Measurements from ENCODE around the gene OGN. TPM values are rescaled to one million over a fixed set of nuclear protein-coding genes. Genes with fewer than 3 reads are reported as not detected.

Gene OGN
- total RNA-seq, 1 experiment from 2014 or later = not detected

DNA sequence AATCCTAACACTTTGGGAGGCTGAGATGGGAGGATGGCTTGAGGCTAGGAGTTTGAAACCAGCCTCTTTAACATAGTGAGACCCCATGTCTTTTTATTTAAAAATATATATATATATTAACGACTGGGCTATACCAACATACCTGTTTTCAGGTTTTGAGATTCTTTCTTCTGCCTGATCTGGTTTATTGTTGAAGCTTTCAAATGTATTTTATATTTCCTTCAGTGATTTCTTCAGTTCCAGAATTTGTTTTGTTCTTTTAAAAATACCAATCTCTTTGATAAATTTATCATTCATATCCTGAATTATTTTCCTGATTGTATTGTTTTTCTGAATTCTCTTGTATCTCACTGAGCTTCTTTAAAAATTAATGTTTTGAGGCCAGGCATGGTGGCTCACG, 31.2 kb downstream of the OGN start:
- Mint-ChIP-seq H3K4me1 (peaks cover 15 to 17% of the 10 kb centered on the region in 2 experiments), H3K4me3 (no peak overlapping the region), H3K36me3 (ENCODE audit: insufficient read depth in 1 of 3, low read depth in 3 of 3) (peaks cover 0 to 4% (median 2%) of the 10 kb centered on the region in 3 experiments; a peak in 5 of 7 replicates), H3K27me3 (ENCODE audit: low read depth) (no peaks in the 10 kb centered on the region), H3K9me3 (peaks cover 3 to 6% of the 10 kb centered on the region in 2 experiments; a peak in 3 of 5 replicates), H3K27ac (no peak overlapping the region)
- H3K4me1 ChIP-seq (ENCODE audit: insufficient read depth, low read length) = peaks cover 4% of the 10 kb centered on the region; the same call in 1 of the 2 replicates
- TF ChIP-seq, protein P1, sequence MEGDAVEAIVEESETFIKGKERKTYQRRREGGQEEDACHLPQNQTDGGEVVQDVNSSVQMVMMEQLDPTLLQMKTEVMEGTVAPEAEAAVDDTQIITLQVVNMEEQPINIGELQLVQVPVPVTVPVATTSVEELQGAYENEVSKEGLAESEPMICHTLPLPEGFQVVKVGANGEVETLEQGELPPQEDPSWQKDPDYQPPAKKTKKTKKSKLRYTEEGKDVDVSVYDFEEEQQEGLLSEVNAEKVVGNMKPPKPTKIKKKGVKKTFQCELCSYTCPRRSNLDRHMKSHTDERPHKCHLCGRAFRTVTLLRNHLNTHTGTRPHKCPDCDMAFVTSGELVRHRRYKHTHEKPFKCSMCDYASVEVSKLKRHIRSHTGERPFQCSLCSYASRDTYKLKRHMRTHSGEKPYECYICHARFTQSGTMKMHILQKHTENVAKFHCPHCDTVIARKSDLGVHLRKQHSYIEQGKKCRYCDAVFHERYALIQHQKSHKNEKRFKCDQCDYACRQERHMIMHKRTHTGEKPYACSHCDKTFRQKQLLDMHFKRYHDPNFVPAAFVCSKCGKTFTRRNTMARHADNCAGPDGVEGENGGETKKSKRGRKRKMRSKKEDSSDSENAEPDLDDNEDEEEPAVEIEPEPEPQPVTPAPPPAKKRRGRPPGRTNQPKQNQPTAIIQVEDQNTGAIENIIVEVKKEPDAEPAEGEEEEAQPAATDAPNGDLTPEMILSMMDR (conservative IDR thresholded peaks at IDR 0.05) = no peak
- H3K18ac ChIP-seq (ENCODE audit: insufficient read length, low read depth, low read length) = no peak overlapping the region
- H3K4me2 ChIP-seq (ENCODE audit: insufficient read depth, insufficient read length, low read length) = no peak overlapping the region
- H3K14ac ChIP-seq (ENCODE audit: insufficient read depth, low read length) = no peak overlapping the region
- no peak for DNase-seq
- H2AFZ ChIP-seq (ENCODE audit: low read length) = no peak overlapping the region
- no peak overlapping the region for H3K56ac ChIP-seq (ENCODE audit: insufficient read length, low read depth, low read length)
- no peak overlapping the region for H2BK15ac ChIP-seq (ENCODE audit: low read depth, low read length)
- H3K9ac ChIP-seq (ENCODE audit: extremely low read depth, insufficient read length, low read length) = no peak overlapping the region
- H2AK5ac ChIP-seq (ENCODE audit: insufficient read length, low read length) = no peak overlapping the region
- H3K23me2 ChIP-seq (ENCODE audit: insufficient read length, low read depth, low read length, poor library complexity, severe bottlenecking) = no peaks in the 10 kb centered on the region
- H4K91ac ChIP-seq (ENCODE audit: insufficient read length, low read depth, low read length) = no peak overlapping the region
- no peak overlapping the region for H4K5ac ChIP-seq (ENCODE audit: insufficient read length, low read depth, low read length)
- H3K23ac ChIP-seq (ENCODE audit: insufficient read length, low read depth, low read length) = no peak overlapping the region
- WGBS (ENCODE audit: extremely low coverage, insufficient read length, low lambda C conversion rate) = no CpG with 5 or more reads among the region's 2 CpGs
- H3K27ac ChIP-seq (ENCODE audit: insufficient read length, low read depth, low read length) = no peak overlapping the region
- H3K79me2 ChIP-seq (ENCODE audit: insufficient read depth, low read length) = no peaks in the 10 kb centered on the region
- H3T11ph ChIP-seq (ENCODE audit: low read length) = no peak overlapping the region
- no peak overlapping the region for H2BK20ac ChIP-seq (ENCODE audit: low read depth, low read length, poor library complexity, severe bottlenecking)
- H2BK120ac ChIP-seq (ENCODE audit: low read depth, low read length, poor library complexity, severe bottlenecking) = no peak overlapping the region
- no peak overlapping the region for H4K8ac ChIP-seq (replicated peaks; ENCODE audit: insufficient read length, low read depth, low read length)
- no peaks in the 10 kb centered on the region for H3K9me3 ChIP-seq (ENCODE audit: control insufficient read depth, low read depth, low read length)
- no peaks in the 10 kb centered on the region for H4K20me1 ChIP-seq (ENCODE audit: control insufficient read depth, insufficient read depth, insufficient read length)
- H3K27me3 ChIP-seq (ENCODE audit: insufficient read depth, low read length) = no peaks in the 10 kb centered on the region
- H3K4ac ChIP-seq (ENCODE audit: low read depth, low read length) = no peak overlapping the region
- H2BK5ac ChIP-seq (ENCODE audit: insufficient read length, low read length) = no peak overlapping the region
- no peaks in the 10 kb centered on the region for H3K79me1 ChIP-seq (ENCODE audit: insufficient read depth, low read depth, low read length, poor library complexity, severe bottlenecking)
- H2BK12ac ChIP-seq (ENCODE audit: insufficient read length, low read depth, low read length) = no peak overlapping the region

All from H9 (cell line).